Lower leg skin (tissue), 3 donors: ENCODE measurements around the gene VSTM4.

Source experiments
- POLR2A ChIP-seq, 2 donors: fragments of 450-650 bp; IDR thresholded peaks; one replicate each; pipeline ENCODE4 v1.6.1; 2016 to 2017; ENCODE audit warnings: antibody characterized with exemption in 2 of 2, mild to moderate bottlenecking in 1 of 2, moderate library complexity in 1 of 2
- TF ChIP-seq, protein P1 (sequence below), 3 donors: fragments of 450-650 bp; IDR thresholded peaks; one replicate each; pipeline ENCODE4 v1.5.1; 2016; ENCODE audit warnings: antibody characterized with exemption in 3 of 3, mild to moderate bottlenecking in 3 of 3, moderate library complexity in 2 of 3

DNA sequence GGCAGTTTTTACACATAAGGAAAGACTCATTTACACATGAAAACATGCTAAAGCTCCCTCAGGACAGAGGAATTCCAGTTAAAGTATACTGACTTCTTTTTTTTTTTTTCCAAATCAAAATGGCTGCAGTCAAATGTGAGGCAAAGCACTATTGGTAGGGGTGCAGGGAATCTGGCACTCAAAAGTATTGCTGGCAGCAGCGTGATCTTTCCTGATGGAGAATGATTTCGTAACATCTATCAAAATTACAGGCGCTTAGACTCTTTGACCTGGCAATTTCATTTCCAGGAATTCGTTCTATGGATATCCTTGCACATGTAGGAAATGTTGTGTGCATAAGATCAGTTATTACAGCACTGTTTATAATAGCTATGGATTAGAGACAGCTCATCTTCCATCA lies 65.7 kb downstream of the VSTM4 start:
- TF ChIP-seq, protein P1, sequence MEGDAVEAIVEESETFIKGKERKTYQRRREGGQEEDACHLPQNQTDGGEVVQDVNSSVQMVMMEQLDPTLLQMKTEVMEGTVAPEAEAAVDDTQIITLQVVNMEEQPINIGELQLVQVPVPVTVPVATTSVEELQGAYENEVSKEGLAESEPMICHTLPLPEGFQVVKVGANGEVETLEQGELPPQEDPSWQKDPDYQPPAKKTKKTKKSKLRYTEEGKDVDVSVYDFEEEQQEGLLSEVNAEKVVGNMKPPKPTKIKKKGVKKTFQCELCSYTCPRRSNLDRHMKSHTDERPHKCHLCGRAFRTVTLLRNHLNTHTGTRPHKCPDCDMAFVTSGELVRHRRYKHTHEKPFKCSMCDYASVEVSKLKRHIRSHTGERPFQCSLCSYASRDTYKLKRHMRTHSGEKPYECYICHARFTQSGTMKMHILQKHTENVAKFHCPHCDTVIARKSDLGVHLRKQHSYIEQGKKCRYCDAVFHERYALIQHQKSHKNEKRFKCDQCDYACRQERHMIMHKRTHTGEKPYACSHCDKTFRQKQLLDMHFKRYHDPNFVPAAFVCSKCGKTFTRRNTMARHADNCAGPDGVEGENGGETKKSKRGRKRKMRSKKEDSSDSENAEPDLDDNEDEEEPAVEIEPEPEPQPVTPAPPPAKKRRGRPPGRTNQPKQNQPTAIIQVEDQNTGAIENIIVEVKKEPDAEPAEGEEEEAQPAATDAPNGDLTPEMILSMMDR (IDR thresholded peaks at IDR 0.05), result no peak
- TF ChIP-seq POLR2A (IDR thresholded peaks at IDR 0.05), result no peak
